GM12878 (cell line): ENCODE results near the gene DPM1. TPM values are rescaled to one million over a fixed set of nuclear protein-coding genes. Genes with fewer than 3 reads are reported as not detected.

Source experiments
- ATAC-seq: fragments of 200-7000 bp; cut with Tn5 transposase; 3 replicates; pipeline ENCODE4 v1.9.1; 2020; ENCODE audit warnings: mild to moderate bottlenecking, moderate library complexity
- BruUV-seq: library from RNA; stranded (reverse); fragments of 400-500 nt; replicated peaks from 2 replicates; lab custom pipeline; 2021; lab: Mats Ljungman, UMichigan
- CTCF ChIA-PET: fragments of 300-600 bp; sonication (Branson Sonifier 250); formaldehyde crosslinking; extraction: SDS; loops from one replicate; lab custom pipeline; 2021; ENCODE audit warnings: inconsistent platforms; lab: Yijun Ruan, JAX
- POLR2A ChIA-PET: fragments of 350-600 bp; formaldehyde crosslinking; extraction: SDS; loops from one replicate; lab custom pipeline; 2021; ENCODE audit warnings: inconsistent platforms; lab: Charles Lee
- RAD21 ChIA-PET: fragments of 300-600 bp; sonication (Branson Sonifier 250); formaldehyde crosslinking; loops from one replicate; lab custom pipeline; 2023; ENCODE audit warnings: antibody characterized with exemption; ENCODE audit not compliant: unreplicated experiment; lab: Charles Lee
- SMC1A ChIA-PET: fragments of 300-600 bp; sonication (Branson Sonifier 250); formaldehyde crosslinking; loops from one replicate; lab custom pipeline; 2023; ENCODE audit not compliant: unreplicated experiment, uncharacterized antibody; lab: Charles Lee
- DNase-seq: peaks from one replicate; pipeline ENCODE4 v3.0.0-alpha.2; 2011; ENCODE audit warnings: low read depth, low spot score
- FAIRE-seq: peaks from 3 replicates; lab custom pipeline; 2011; peaks lifted over from hg19 to GRCh38; lab: Jason Lieb, UNC
- H2AFZ ChIP-seq: 2 replicates; pipeline ENCODE4 v1.6.0; 2011; ENCODE audit warnings: low read depth, low read length, control low read depth; ENCODE audit not compliant: control insufficient read depth
- H3K27ac ChIP-seq: 2 replicates; pipeline ENCODE4 v1.5.1; 2011; ENCODE audit warnings: control low read depth; ENCODE audit not compliant: control insufficient read depth, insufficient read depth
- H3K27me3 ChIP-seq, 2 experiments: replicated peaks in 1 of 2; 2 replicates each; pipeline versions ENCODE4 v1.6.0 to v1.6.1; 2011; ENCODE audit warnings: low read length in 1 of 2; ENCODE audit not compliant: control insufficient read depth in 2 of 2, insufficient read depth in 2 of 2
- H3K36me3 ChIP-seq, 2 experiments: 2 replicates each; pipeline ENCODE4 v1.5.1; 2011; ENCODE audit warnings: low read length in 1 of 2; ENCODE audit not compliant: control insufficient read depth in 2 of 2, insufficient read depth in 2 of 2
- H3K4me1 ChIP-seq: 2 replicates; pipeline ENCODE4 v1.6.1; 2011; ENCODE audit warnings: mild to moderate bottlenecking, low read length, moderate library complexity, mixed read lengths; ENCODE audit not compliant: control insufficient read depth, insufficient read depth
- H3K4me2 ChIP-seq: 2 replicates; pipeline ENCODE4 v1.6.0; 2011; ENCODE audit warnings: control low read depth; ENCODE audit not compliant: control insufficient read depth, insufficient read depth
- H3K4me3 ChIP-seq: fragments of 200-600 bp; sonication (generic); 2 replicates; pipeline ENCODE4 v1.5.1; 2016
- H3K79me2 ChIP-seq: 2 replicates; pipeline ENCODE4 v1.6.0; 2011; ENCODE audit warnings: low read length; ENCODE audit not compliant: control insufficient read depth, insufficient read depth
- H3K9ac ChIP-seq: 2 replicates; pipeline ENCODE4 v1.8.0; 2011; ENCODE audit warnings: low read length, control low read depth, mixed read lengths; ENCODE audit not compliant: control insufficient read depth, insufficient read depth
- H3K9me3 ChIP-seq: replicated peaks from 3 replicates; pipeline ENCODE4 v1.5.1; 2011; ENCODE audit warnings: mild to moderate bottlenecking, low read length; ENCODE audit not compliant: control insufficient read depth, insufficient read depth
- H4K20me1 ChIP-seq: 2 replicates; pipeline ENCODE4 v1.6.0; 2011; ENCODE audit not compliant: control insufficient read depth, insufficient read depth
- HSF1 ChIP-seq: fragments of 150-350 bp; IDR thresholded peaks from 2 replicates; pipeline ENCODE4 v1.6.1; 2014; ENCODE audit warnings: mild to moderate bottlenecking, low read depth, low read length
- MLLT1 ChIP-seq: fragments of 450-650 bp; IDR thresholded peaks from 2 replicates; pipeline ENCODE4 v1.6.1; 2016; ENCODE audit warnings: mild to moderate bottlenecking
- ZBTB40 ChIP-seq: fragments of 450-650 bp; IDR thresholded peaks from 2 replicates; pipeline ENCODE4 v1.6.1; 2016; ENCODE audit warnings: mild to moderate bottlenecking, moderate library complexity, borderline replicate concordance
- WGBS: methylation state at CpG from one replicate; pipeline ENCODE4 v1.1.6; 2016; ENCODE audit warnings: low lambda C conversion rate; ENCODE audit not compliant: insufficient replicate concordance, insufficient coverage; ENCODE audit errors: missing lambda C conversion rate; 5-methylcytosine and 5-hydroxymethylcytosine counted together
- in situ Hi-C: fragments of 300-500 bp; cut with MboI; formaldehyde crosslinking; loops from 9 replicates; pipeline ENCODE4 v1.14.3; 2018; ENCODE audit warnings: mixed read lengths
- intact Hi-C: fragments of 100-400 bp; cut with micrococcal nuclease; formaldehyde crosslinking; loops from one replicate; pipeline ENCODE4 v1.14.2; 2022; ENCODE audit not compliant: unreplicated experiment
- polyA plus RNA-seq, 11 experiments: library from polyadenylated mRNA; depleted of rRNA in 4 of 11; unstranded in 6 of 11; stranded (reverse) in 5 of 11; fragments of >200 nt; fragmentation: Nextera tagmentation in 4 of 11; fragmentation: Illumina TruSeq in 1 of 11; extraction: Ambion mirVana in 4 of 11; extraction: Trizol in 1 of 11; gene quantifications; 1 replicate in 1 of 11; 2 replicates in 10 of 11; pipeline versions ENCODE4 v1.2.1 to v1.2.3, GENCODE V29; 2011 to 2016; ENCODE audit warnings: inconsistent platforms in 2 of 11, missing spikeins in 2 of 11, low read depth in 1 of 11
- total RNA-seq, 4 experiments: library from RNA; depleted of rRNA in 3 of 4; stranded (reverse); fragments of >200 nt in 3 of 4; fragmentation: Illumina TruSeq in 1 of 4; extraction: Trizol in 1 of 4; gene quantifications; 2 replicates each; pipeline versions ENCODE4 v1.2.1 to v1.2.3, GENCODE V29; 2013 to 2021

DPM1 gene
- total and polyA plus RNA-seq, 10 of the 15 experiments (the other 5 are each of a cell fraction or from before 2014, with no cell fraction given), result 53.3 to 167 (median 108) TPM

- peak overlapping the region; percentile 97 for H3K4me2 ChIP-seq
- ATAC-seq (no peak), DNase-seq (no peak), FAIRE-seq (no peak)
- H3K79me2 ChIP-seq, result peaks cover 52% of the 10 kb centered on the region
- H3K4me1 ChIP-seq, result peaks cover 13% of the 10 kb centered on the region
- ChIA-PET RAD21 (interaction anchor here (1.3 to 2.5 kb wide), 3 partner anchors 22 to 165 kb away, joined by 5 to 29 read pairs (median 6); partner anchors contain the start of gene BCAS4), SMC1A (interaction anchor here (1.8 kb wide), 2 partner anchors 22 to 166 kb away, joined by 6 to 26 read pairs; partner anchors contain the start of gene BCAS4), CTCF (interaction anchor here (3.0 to 3.2 kb wide), 2 partner anchors 165 to 170 kb away, joined by 27 to 34 read pairs; partner anchors contain the start of gene BCAS4), POLR2A (no interaction called here)
- 89% methylated on average over 25 of the region's 25 CpGs for WGBS
- H3K9me3 ChIP-seq, result no peaks in the 10 kb centered on the region
- intact Hi-C loops (no loop called here), in situ Hi-C loops (no loop called here)
- H2AFZ ChIP-seq, result no peak overlapping the region; the same call in 1 of the 2 replicates
- no TSS peak for BruUV-seq
- no peaks in the 10 kb centered on the region; a peak in 2 of 4 replicates for H3K36me3 ChIP-seq
- peak overlapping the region; percentile 90 for H3K9ac ChIP-seq
- TF ChIP-seq MLLT1 (peak; percentile 96), ZBTB40 (peak; percentile 13; the same call in 1 of the 2 replicates), HSF1 (no peak)
- H4K20me1 ChIP-seq, result no peaks in the 10 kb centered on the region
- H3K4me3 ChIP-seq, result peak overlapping the region; percentile 88
- H3K27me3 ChIP-seq, result no peaks in the 10 kb centered on the region
- H3K27ac ChIP-seq, result peak overlapping the region; percentile 96; the same call in 1 of the 2 replicates
Observed at GRCh38 chr20:50959543-50960126, 1.3 kb upstream of the DPM1 start.
